ENCODE results near the gene CCDC179.

The CCDC179 gene

GRCh38 chr11:22860241-22860640 lies at the start of gene CCDC179:
TSS of gene CCDC179 (minus strand) at chr11:22860474. CDS start at chr11:22860421, 53 bp downstream.
- no peak for DNase-seq (ENCODE audit: low spot score)

- no peak for DNase-seq (ENCODE audit: low spot score)
These were observed 43.5 kb upstream of the CCDC179 start for GRCh38 chr11:22903782-22904181.

DNA sequence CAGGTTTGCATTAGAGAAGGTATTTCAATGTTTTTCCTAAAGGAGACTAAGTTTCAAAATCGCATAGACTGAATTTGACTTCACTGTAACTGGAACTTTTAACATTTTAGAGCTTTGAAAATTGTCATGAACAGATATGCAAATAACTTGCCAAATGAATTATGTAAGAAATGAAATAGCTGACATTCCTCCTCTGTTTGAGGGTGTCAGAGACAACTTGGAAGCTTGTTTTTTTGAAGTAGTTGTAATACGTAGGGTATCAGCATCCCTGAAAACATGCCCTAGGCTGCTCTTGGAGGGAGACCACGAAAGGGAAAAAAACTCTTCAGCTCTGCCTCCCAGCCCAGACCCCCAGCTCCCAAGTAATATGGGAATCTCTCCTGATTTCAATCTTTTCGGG lies 41.3 kb upstream of the CCDC179 start:
- no peak for DNase-seq (ENCODE audit: low spot score)

- no peak for DNase-seq (ENCODE audit: low spot score)
These were observed 40.7 kb upstream of the CCDC179 start for GRCh38 chr11:22900764-22901486.

DNA sequence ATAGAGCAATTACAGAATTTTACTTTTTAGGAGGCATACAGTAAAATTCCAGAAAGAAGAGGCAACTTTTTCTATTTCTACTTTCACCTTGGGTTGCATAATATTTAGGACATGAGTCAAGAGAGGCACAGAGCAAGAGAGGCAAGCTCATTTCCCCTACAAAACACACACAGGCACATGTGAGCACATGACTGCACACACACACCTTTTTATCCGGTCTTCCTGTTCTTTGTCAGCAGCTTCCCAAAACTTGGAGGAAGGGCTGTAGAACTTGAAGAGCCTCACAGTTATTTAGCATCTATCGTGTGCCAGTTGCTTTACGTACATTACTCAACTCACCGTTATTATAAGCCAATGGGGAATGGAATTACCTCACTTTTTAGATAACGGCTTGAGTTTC lies 37.8 kb upstream of the CCDC179 start:
- DNase-seq (ENCODE audit: low spot score), result no peak

DNA sequence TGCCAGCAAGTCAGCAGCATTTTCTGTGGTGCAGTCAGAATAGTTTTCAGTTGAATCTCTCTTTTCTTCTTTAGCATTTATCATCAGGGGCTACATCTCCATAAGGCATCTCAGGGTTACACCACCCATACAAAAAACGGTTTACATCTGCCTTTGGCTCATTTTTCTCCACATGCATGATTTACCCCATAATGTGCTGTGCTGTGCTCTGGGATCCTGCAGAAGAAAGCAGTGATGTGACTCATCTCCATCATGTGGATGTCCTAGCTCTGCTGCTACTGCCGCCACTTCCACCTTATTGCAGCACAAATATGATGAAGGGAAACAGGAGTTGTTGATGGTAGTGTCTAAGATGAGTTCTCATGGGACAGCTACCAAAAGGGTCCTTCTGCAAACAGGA lies 30.0 kb upstream of the CCDC179 start:
- no peak for DNase-seq (ENCODE audit: low spot score)

DNA sequence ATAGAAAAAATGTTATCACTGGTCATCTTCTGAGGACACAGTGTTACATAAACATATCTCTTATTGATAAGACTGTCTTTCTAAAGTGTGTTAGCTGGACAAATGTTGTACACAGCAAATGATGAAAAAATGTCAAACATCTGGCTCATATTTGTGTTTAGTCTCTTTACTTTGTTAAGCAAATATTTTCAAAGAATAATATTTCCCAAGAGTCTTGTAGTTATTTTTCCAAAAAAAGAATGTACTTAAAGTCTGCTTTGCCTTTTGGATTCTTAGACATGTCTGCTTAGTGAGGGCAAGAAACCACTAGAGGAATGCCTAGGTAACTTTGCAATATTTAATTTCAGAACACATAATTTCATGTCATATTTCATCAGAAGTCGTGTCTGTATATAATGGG lies 23.9 kb upstream of the CCDC179 start:
- DNase-seq (ENCODE audit: low spot score), result no peak

GRCh38 chr11:22879630-22880029 lies 19.4 kb upstream of the CCDC179 start:
- no peak for DNase-seq (ENCODE audit: low spot score)

GRCh38 chr11:22878604-22879003 lies 18.3 kb upstream of the CCDC179 start:
- DNase-seq (ENCODE audit: low spot score), result no peak

DNA sequence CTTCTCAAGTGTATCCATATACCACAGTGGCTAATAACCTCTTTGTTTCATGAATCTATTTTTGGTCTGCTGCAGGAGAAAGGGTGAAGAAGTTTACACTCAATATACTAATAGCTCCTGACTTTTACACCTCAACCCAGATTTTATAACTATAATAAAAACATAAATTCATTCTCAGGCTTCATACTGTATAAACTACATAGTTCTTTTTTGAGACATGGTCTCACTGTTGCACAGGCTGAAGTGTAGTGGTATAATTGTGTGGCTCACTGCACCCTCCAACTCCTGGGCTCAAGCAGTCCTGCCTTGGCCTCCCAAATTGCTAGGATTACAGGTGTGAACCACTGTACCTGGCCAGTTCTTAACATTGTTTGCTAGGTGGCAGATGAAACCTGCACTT lies 17.8 kb upstream of the CCDC179 start:
- DNase-seq (ENCODE audit: low spot score), result no peak

- peak; percentile 9 for DNase-seq (ENCODE audit: low spot score)
These were observed 15.7 kb upstream of the CCDC179 start for GRCh38 chr11:22875869-22876473.

GRCh38 chr11:22869325-22869724 lies 9.1 kb upstream of the CCDC179 start:
- no peak for DNase-seq (ENCODE audit: low spot score)

DNA sequence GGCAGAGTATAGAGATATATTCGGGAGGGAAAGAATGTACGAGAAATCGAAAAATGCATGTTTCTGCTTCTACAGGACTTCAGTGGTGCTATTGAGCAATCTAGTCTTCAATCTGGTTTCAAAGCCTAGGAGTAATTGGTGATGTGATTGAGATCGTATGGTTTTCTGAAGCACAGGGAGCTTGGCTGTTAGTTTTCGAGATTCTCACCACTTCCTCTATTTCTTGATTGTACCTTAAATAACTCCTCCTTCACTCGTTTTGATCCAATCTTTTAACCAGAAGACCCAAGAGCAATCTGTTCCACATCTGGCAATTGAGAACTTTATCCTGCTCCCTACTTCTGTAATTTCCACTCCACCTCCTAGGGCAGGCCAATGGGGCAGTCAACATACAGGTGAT lies 518 bp downstream of the CCDC179 start:
- DNase-seq (ENCODE audit: low spot score), result no peak

- DNase-seq (ENCODE audit: low spot score), result no peak
These were observed 8.8 kb downstream of the CCDC179 start for GRCh38 chr11:22851477-22851876.

- no peak for DNase-seq (ENCODE audit: low spot score)
These were observed 13.5 kb downstream of the CCDC179 start for GRCh38 chr11:22846726-22847125.

DNA sequence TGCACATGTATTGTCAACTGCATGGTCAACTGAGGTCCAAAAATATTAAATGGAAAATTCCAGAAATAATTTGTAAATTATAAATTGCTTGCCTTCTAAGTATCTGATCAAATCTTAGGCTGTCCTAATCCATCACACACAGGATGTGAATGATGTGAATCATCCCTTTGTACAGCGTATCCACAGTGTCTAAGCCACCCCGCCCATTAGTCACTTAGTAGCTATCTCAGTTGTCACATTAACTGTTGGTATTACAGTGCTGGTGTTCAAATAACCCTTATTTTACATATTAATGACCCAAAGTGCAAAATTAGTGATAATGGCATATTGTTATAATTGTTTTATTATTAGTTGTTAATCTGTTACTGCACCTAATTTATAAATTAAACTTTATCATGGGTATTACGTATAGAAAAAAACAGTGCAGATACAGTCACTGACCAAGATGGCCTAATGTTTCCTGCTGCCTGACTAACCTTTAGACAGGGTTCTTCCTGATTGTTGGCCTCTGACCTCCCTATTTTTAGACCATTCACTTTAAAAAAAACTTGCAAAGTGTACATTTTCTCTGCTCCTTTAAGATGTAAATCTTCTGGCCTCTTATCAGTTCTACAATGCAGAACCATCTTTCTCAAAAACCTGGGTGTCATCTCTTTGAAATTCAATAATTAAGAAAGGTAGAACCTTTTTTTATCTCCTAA lies 27.8 kb downstream of the CCDC179 start:
- no peak for DNase-seq (ENCODE audit: low spot score)

- DNase-seq (ENCODE audit: low spot score), result no peak
These were observed 30.2 kb downstream of the CCDC179 start for GRCh38 chr11:22830082-22830414.

- DNase-seq (ENCODE audit: low spot score), result peak; percentile 68
These were observed 30.8 kb downstream of the CCDC179 start, which contains the start of gene SVIP for GRCh38 chr11:22829231-22830081. TSS of gene SVIP (minus strand) at chr11:22829801. CDS start at chr11:22829748, 53 bp downstream.

GRCh38 chr11:22828373-22828772 lies 31.9 kb downstream of the CCDC179 start:
- DNase-seq (ENCODE audit: low spot score), result no peak

- no peak for DNase-seq (ENCODE audit: low spot score)
These were observed 38.1 kb downstream of the CCDC179 start for GRCh38 chr11:22822203-22822602.

GRCh38 chr11:22809893-22810292 lies 50.4 kb downstream of the CCDC179 start:
- no peak for DNase-seq (ENCODE audit: low spot score)

DNA sequence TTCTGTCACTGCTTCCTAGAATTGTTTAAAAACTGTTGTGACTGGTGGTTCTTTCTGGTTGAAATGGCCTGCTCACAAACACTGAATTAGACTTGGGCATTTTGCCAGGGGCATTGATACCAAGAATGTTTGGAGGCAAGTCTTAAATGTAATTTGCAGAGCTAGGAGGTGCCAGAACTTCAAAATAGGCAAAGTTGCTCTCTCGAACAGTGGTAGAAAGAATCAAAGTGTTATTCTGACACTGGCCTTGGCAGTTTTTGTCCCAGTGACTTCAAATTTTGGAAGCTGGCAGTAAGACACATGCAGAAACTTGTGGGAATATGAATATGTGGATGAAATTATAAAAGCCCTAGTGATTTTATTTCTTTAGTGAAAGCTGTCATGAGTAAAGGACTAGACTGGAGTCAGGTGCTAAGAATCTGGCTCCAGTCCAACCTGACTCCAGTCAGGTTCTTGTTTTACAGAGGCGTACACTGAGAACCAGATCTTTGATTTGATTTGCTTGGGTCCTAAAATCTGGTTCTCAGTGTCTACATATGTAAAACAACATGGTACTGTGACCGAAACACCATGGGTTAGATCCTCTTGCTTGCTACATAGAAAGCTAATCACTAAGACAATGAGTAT lies 51.6 kb downstream of the CCDC179 start:
- no peak for DNase-seq (ENCODE audit: low spot score)
